ENCODE results near the gene DPY30. TPM values are rescaled to one million over a fixed set of nuclear protein-coding genes. Genes with fewer than 3 reads are reported as not detected.

Gene DPY30
- total and polyA plus RNA-seq, 2 of the 4 experiments (the other 2 are of a cell fraction), result 65.2 to 85.2 TPM

- dilution Hi-C loops (cut with HindIII; ENCODE audit: low sequenced_read_pairs, unreplicated experiment) (no loop called here), in situ Hi-C loops (cut with MboI; ENCODE audit: low sequenced_read_pairs) (no loop called here), intact Hi-C loops (cut with micrococcal nuclease) (no loop called here)
- Histone ChIP-seq H2AK9ac (replicated peaks; ENCODE audit: low read depth, low read length, poor library complexity) (no peak overlapping the region), H4K91ac (ENCODE audit: insufficient read depth, low read depth, low read length) (no peak overlapping the region), H4K8ac (ENCODE audit: low read depth in 2 of 2, low read length in 2 of 2) (no peak overlapping the region), H3K56ac (ENCODE audit: extremely low read depth, insufficient read depth, low read length) (no peak overlapping the region), H3K18ac (ENCODE audit: low read depth, low read length) (no peak overlapping the region), H4K5ac (ENCODE audit: low read depth, low read length) (no peak overlapping the region), H2BK15ac (ENCODE audit: low read depth, low read length) (no peak overlapping the region), H4K20me1 (ENCODE audit: insufficient read depth, low read length) (peaks cover 27% of the 10 kb centered on the region), H2AFZ (replicated peaks; ENCODE audit: low read length, poor library complexity) (no peak overlapping the region), H3K4me2 (ENCODE audit: low read depth, low read length) (no peak overlapping the region), H2BK120ac (ENCODE audit: low read depth, low read length) (no peak overlapping the region), H3K9me1 (ENCODE audit: insufficient read depth, low read length) (peaks cover 3% of the 10 kb centered on the region; the same call in 1 of the 2 replicates), H2BK5ac (ENCODE audit: low read depth, low read length, poor library complexity, severe bottlenecking) (no peak overlapping the region), H2BK20ac (ENCODE audit: low read depth, low read length) (no peak overlapping the region), H3K23ac (ENCODE audit: low read depth, low read length) (no peak overlapping the region), H3K27me3 (ENCODE audit: control insufficient read depth, insufficient read depth, low read length) (no peaks in the 10 kb centered on the region), H3K4me3 (ENCODE audit: insufficient read depth, low read depth, low read length) (no peak overlapping the region), H3K4me1 (ENCODE audit: control insufficient read depth, insufficient read depth, low read length) (no peaks in the 10 kb centered on the region; the same call in 1 of the 2 replicates), H3K9ac (ENCODE audit: low read depth, low read length) (no peak overlapping the region), H3K14ac (replicated peaks; ENCODE audit: low read depth, low read length) (no peak overlapping the region), H3K27ac (ENCODE audit: insufficient read depth, low read length) (no peak overlapping the region), H3K36me3 (ENCODE audit: control insufficient read depth, insufficient read depth, low read length) (no peaks in the 10 kb centered on the region), H2AK5ac (ENCODE audit: low read depth, low read length) (no peak overlapping the region), H3K79me1 (ENCODE audit: low read depth in 1 of 2, low read length in 2 of 2) (peaks cover 6 to 33% of the 10 kb centered on the region in 2 experiments; a peak in 3 of 4 replicates), H3K9me3 (ENCODE audit: control insufficient read depth, insufficient read depth, low read length) (no peaks in the 10 kb centered on the region), H3K4ac (ENCODE audit: low read depth, low read length) (no peak overlapping the region)
- no peak for TF ChIP-seq MXI1 (IDR thresholded peaks at IDR 0.05; ENCODE audit: borderline replicate concordance, low read depth, low read length)
- TF ChIP-seq BHLHE40 (IDR thresholded peaks at IDR 0.05; ENCODE audit: low read depth, low read length), result no peak
- TF ChIP-seq MAZ (IDR thresholded peaks at IDR 0.05; ENCODE audit: borderline replicate concordance, low read depth, low read length), result no peak
- TF ChIP-seq RAD21 (IDR thresholded peaks at IDR 0.05; ENCODE audit: low read length), result no peak
- no peak for TF ChIP-seq CTCF (conservative IDR thresholded peaks at IDR 0.05; ENCODE audit: low read depth, low read length)
- TF ChIP-seq SMC3 (IDR thresholded peaks at IDR 0.05; ENCODE audit: low read depth, low read length), result no peak
- TF ChIP-seq RFX5 (IDR thresholded peaks at IDR 0.05; ENCODE audit: low read depth, low read length), result no peak
- no peak for TF ChIP-seq FOS (IDR thresholded peaks at IDR 0.05; ENCODE audit: low read depth, low read length)
- TF ChIP-seq USF2 (IDR thresholded peaks at IDR 0.05; ENCODE audit: low read depth, low read length), result no peak
- TF ChIP-seq RCOR1 (IDR thresholded peaks at IDR 0.05; ENCODE audit: insufficient replicate concordance, low read length), result no peak
- TF ChIP-seq POLR2A (IDR thresholded peaks at IDR 0.05; ENCODE audit: low read depth, low read length), result no peak
- no peak for TF ChIP-seq MAFK (IDR thresholded peaks at IDR 0.05; ENCODE audit: low read depth, low read length)
- no peak for DNase-seq
- BruUV-seq (replicated peaks), result no TSS peak
- WGBS, 2 experiments (ENCODE audit: extremely low coverage in 2 of 2, insufficient read length in 1 of 2), result 100% methylated on average over 1 of the region's 3 CpGs; no CpG with 5 or more reads in 1 of the 2 experiments
- POLR2A ChIA-PET (ENCODE audit: unreplicated experiment), result no interaction called here
- CTCF ChIA-PET, result no interaction called here
- no peak for ATAC-seq (ENCODE audit: low read depth)
Measured at GRCh38 chr2:31992025-31992579, 47.5 kb downstream of the DPY30 start.
